Activated CD8-positive, alpha-beta memory T cell treated with anti-CD3 and anti-CD28 coated beads, Interleukin-2, amount 50 U/mL, for 48 hours (primary cell): ENCODE data around the gene SMG6.
"Not testable (repeated sequence)": the region's sequence is repeated elsewhere in the genome, so short reads cannot be mapped to it uniquely, and the experiment has no call there.

Experiments
- DNase-seq: peaks from one replicate; pipeline ENCODE4 v3.0.0-alpha.2; 2020

Gene SMG6

GRCh38 chr17:2174468-2175293, 128.9 kb downstream of the SMG6 start:
- DNase-seq = no peak

DNA sequence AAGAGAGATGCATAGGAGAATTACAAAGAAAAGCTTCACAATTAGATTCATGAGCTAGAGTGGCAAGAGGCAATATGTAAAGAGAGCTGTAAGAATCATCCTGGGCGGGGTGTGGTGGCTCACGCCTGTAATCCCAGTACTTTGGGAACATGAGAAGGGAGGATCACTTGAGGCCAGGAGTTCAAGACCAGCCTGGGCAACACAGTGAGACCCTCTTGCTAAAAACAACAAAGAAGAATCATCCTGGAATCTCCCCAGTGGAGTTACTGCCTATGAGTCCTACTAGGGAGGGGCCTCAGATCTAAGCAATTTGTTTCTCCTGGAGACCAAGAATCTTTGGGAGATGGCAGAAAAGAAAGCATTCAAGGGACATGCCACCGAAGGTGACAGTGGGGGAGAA, 129.6 kb downstream of the SMG6 start:
- DNase-seq = no peak

DNA sequence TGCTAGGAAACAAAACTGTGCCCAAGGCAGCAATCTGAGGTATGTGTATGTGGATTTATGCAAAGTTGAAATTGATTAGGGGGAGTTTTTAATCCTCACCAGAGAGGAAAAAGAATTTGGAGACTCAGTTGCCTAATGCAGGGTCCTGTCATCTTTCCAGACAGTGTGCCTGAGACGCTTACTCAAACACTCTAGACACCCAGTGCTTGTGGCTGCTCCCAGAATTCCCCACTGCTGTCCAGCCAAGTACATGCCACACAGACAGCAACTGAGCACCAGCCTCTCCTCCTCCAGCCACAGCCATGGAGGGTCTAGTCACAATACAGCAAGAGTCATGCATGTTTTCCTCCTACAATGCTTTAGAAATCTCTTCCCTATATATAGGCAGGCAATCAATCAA, 130.6 kb downstream of the SMG6 start:
- DNase-seq = no peak

- no peak for DNase-seq
These were observed 131.3 kb downstream of the SMG6 start for GRCh38 chr17:2172077-2172851.

- no peak for DNase-seq
These were observed 131.9 kb downstream of the SMG6 start for GRCh38 chr17:2171702-2172076.

- DNase-seq = no peak
These were observed 133.6 kb downstream of the SMG6 start for GRCh38 chr17:2170023-2170422.

GRCh38 chr17:2165723-2166122, 137.9 kb downstream of the SMG6 start:
- DNase-seq = not testable (repeated sequence)

DNA sequence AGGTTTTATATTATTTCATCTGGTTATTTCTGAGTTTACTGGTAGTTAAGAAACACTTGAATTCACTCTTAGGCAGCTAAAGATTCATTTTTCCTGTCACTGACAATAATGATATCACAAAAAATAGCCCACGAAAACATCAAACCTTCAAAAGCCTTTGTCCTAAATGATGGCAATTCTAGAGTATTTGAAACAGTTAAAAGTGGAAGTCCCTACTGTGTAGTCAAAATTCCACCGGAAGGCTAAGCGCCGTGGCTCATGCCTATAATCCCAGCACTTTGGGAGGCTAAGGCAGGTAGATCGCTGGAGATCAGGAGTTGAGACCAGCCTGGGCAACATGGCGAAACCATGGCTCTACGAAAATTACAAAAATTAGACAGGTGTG, 145.2 kb downstream of the SMG6 start:
- no peak for DNase-seq

DNA sequence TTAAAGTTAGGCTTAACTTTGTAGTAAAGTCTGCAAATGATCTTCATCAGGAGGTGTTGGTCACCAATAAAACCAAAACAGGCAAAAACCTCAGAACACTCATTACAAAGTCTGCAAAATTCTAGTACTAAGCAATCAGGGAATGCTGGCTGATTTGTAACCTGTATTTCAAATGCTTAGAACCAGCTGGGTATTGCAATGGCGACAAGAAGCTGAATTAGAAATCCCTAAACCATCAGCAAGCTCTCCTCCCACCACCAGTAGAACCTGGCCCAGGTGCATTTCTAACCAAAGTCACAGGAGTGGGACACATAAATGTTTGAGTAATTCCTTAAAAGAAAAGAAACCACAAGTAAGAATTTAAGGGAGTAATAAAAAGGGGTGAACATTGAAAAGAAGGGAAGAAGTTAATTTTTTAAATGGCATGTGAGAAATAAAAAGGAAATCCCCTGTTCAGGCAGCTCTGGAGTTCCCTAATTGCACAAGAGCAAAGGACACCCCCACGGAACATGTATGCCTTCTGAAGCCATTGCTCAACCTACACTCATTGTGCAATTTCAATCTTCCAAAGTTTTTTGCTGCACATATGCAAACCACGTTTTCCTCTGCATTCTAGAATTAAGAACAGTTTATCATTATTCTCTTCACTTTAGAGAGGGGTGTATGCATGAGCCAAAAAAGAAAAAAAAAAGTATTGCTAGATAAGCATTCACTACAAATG, 145.8 kb downstream of the SMG6 start:
- no peak for DNase-seq

GRCh38 chr17:2157081-2157480, 146.5 kb downstream of the SMG6 start:
- DNase-seq = no peak

DNA sequence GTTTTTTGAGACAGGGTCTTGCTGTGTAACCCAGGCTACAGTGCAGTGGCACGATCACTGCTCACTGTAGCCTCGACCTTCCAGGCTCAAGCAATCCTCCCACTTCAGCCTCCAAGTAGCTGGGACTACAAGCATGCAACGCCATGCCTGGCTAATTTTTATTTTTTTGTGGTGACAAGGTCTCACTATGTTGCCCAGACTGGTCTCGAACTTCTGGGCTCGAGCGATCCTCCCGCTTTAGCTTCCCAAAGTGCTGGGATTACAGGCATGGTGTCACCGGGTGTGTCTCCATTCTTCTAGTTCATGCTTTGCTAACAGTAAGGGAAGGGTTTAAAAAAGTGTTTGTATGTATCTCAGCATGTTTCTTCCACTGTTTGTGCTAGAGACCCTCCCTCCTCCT, 146.9 kb downstream of the SMG6 start:
- no peak for DNase-seq

DNA sequence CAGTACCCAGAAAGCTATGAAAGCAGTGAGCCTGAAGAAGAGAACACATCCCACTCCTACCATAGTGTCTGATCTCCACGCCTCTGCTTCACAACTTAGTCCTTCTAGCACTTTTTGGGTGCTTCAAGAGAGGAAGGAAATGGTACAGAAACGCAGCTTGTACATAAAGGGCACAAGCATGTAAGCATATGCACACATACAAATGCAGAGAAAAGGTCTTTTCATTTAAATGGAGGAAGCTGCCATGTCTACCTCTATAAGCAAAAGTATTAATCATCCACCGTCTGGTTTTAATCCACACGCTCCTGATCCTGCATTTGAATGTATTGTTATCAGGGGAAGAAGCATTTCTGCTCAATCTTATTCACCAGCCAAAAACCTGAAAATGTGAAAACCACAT, 148.0 kb downstream of the SMG6 start:
- DNase-seq = no peak

- no peak for DNase-seq
These were observed 152.1 kb downstream of the SMG6 start for GRCh38 chr17:2151358-2152033.

GRCh38 chr17:2150806-2151205, 152.8 kb downstream of the SMG6 start:
- no peak for DNase-seq

- DNase-seq = no peak
These were observed 153.7 kb downstream of the SMG6 start for GRCh38 chr17:2149934-2150333.

DNA sequence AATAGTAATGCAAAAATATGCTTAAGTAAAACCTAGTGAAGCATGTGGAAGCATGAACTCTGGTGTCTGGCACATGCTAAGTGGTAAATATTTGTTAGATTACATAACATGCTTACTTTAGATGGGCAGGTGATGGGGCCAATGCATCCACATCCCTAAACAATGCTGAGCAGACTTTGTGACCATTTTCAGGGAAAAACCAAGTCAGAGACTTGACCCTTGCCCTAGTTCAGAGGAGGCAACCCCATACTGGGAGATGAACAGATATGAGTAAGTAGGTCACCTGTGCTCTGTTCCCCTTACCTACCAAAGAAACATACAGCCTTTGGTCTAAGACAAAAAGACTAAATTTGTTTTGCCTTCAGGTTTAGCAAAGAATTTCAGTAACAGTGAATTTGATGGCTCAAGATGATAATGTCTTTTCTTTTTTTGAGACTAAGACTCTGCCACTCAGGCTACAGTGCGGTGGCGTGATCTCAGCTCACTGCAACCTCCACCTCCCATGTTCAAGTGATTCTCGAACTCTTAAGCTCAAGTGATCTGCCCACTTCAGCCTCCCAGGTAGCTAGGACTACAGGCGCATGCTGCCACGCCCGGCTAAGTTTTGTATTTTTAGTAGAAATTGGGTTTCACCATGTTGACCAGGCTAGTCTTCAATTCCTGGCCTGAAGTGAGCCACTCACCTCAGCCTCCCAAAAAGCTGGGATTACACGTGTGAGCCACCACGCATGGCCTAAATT, 157.3 kb downstream of the SMG6 start:
- no peak for DNase-seq

DNA sequence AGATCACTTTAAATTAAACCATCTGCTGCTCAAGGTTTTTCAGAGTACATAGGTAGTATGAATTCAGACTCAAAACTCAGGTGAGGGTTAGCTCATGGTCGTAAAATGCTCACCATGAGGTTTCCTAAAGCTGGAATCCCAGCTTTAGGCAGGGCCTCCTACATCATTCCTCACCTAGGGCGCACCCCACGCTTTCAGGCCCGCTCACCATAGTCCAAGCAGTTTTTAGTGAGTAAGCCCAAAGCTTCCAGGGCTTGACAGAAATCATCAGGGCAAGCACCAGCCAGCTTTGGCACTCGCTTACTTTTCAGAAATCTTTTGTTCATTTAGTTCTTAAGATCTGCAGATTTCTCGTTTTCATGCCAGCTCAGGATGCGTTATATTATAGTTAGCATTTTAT, 158.9 kb downstream of the SMG6 start:
- no peak for DNase-seq

DNA sequence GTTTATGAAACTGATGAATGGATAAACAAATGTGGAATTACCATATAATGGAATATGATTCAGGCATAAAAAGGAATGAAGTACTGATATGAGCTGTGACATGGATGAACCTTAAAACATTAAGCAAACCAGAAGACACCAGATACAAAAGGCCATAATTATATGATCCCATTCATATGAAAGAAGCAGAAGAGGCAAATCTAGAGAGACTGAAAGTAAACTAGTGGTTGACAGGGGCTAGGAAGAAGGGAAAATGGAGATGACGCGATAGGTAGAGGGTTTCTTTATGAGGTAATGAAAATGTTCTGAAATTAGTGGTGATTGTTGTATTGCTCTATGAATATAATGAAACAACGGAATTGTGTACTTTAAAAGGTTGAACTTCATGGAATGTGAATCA, 160.3 kb downstream of the SMG6 start:
- no peak for DNase-seq

GRCh38 chr17:2142682-2143081, 160.9 kb downstream of the SMG6 start:
- DNase-seq = not testable (repeated sequence)

DNA sequence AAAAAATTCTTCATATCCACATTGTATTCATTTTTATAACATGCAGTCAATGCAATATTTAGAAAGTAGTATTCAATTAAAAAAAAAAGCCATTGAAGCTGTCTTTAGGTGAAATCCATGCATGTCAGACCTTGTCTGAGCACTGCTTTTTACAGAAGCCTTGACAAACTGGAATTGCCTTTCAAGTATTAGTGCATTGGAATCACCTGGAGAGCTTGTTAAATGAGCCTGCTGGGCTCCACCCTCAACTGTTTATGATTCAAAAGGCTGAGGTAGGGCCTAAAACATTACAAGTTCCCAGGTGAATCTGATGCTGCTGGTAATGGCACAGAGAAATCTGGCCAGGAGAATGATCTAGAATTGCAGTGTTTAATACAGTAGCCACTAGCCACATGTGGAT, 162.9 kb downstream of the SMG6 start:
- no peak for DNase-seq

DNA sequence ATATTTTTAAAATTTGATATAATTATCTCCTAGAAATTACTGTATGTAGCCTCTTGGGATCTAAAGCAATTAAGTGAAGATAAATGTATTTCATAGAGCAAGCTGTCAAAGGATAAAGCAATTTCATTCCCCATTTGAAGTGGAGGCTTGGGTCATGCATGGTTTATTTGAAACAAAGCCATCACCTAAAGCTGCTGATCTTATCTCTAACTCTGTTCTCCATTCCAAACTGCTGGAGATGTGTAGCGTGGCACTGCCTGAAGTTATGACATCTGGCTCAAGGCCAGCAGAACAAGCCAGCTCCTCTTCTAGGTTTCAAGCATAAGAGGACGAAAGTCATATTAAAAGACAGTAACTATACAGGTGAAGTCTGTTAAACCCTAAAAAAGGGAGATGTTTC, 164.8 kb downstream of the SMG6 start:
- DNase-seq = no peak

DNA sequence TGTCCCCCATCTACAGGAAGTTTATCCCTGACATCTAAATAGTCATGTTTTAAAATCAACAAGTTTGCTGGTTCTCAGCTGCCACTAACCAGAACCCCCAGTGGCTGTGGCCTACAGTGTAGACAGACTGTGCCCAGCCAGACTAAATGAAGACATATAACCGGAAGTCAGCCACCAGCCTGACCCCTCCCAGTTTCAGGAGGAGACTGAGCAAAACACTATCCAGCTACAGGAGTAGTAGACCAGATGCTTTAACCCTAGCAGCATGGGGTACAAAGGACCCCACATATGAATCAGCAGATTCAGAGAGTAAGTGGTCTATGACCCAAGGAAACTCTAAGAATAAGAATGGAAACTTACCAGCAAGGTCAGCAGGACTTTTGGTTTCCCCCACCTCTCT, 165.3 kb downstream of the SMG6 start:
- DNase-seq = no peak
